Panc1 (cell line): ENCODE measurements around the gene SYT2.
"Not testable (repeated sequence)": the region's sequence is repeated elsewhere in the genome, so short reads cannot be mapped to it uniquely, and the experiment has no call there.

Source experiments
- POLR2AphosphoS5 ChIP-seq: IDR thresholded peaks from 2 replicates; pipeline ENCODE4 v1.6.1; 2012; ENCODE audit warnings: mild to moderate bottlenecking, low read depth, low read length, moderate library complexity
- SIN3A ChIP-seq: IDR thresholded peaks from 2 replicates; pipeline ENCODE4 v1.6.1; 2012; ENCODE audit warnings: low read depth, mild to moderate bottlenecking, low read length, moderate library complexity, borderline replicate concordance; ENCODE audit not compliant: insufficient read depth
- TF ChIP-seq, protein P1 (sequence below): fragments of 450-650 bp; IDR thresholded peaks from 2 replicates; pipeline ENCODE4 v1.5.1; 2017; ENCODE audit warnings: mild to moderate bottlenecking

DNA sequence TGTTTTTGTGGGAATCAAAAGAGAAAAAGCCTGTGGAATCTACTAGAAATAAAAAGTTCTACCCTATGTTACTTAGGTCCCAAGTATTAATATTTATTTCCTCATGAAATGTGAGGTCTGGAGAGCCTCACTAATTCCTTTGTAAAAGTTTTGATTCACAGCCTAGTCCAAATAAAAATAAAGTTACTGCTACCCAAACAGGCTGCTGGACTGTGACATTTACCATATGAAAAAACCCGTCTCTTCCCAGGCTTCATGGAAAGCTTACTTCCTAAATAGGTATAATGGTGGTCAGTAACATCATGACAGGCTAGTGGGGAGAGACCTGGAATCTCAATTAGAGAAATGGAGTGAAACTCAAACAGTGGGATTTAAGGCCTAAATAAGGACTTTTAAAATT, 160.2 kb downstream of the SYT2 start:
- TF ChIP-seq, protein P1, sequence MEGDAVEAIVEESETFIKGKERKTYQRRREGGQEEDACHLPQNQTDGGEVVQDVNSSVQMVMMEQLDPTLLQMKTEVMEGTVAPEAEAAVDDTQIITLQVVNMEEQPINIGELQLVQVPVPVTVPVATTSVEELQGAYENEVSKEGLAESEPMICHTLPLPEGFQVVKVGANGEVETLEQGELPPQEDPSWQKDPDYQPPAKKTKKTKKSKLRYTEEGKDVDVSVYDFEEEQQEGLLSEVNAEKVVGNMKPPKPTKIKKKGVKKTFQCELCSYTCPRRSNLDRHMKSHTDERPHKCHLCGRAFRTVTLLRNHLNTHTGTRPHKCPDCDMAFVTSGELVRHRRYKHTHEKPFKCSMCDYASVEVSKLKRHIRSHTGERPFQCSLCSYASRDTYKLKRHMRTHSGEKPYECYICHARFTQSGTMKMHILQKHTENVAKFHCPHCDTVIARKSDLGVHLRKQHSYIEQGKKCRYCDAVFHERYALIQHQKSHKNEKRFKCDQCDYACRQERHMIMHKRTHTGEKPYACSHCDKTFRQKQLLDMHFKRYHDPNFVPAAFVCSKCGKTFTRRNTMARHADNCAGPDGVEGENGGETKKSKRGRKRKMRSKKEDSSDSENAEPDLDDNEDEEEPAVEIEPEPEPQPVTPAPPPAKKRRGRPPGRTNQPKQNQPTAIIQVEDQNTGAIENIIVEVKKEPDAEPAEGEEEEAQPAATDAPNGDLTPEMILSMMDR: not testable (repeated sequence)
- not testable (repeated sequence) for TF ChIP-seq POLR2AphosphoS5, SIN3A
